SK-N-SH (cell line): ENCODE measurements around the gene RAF1. TPM values are rescaled to one million over a fixed set of nuclear protein-coding genes. Genes with fewer than 3 reads are reported as not detected.

Source experiments
- CTCF ChIA-PET: fragments of 300-600, 350-600 bp; formaldehyde crosslinking; extraction: SDS; loops from one replicate; lab custom pipeline; 2021; lab: Yijun Ruan, JAX
- POLR2A ChIA-PET: fragments of 350-600 bp; sonication (Branson Sonifier 250); formaldehyde crosslinking; extraction: SDS; loops from one replicate; lab custom pipeline; 2020; ENCODE audit warnings: antibody characterized with exemption, inconsistent platforms; lab: Yijun Ruan, JAX
- DNase-seq: peaks from one replicate; pipeline ENCODE4 v3.0.0; 2012
- H2AFZ ChIP-seq: fragments of 200-600 bp; sonication (generic); 2 replicates; pipeline ENCODE4 v1.8.1; 2016; ENCODE audit warnings: antibody characterized with exemption, mild to moderate bottlenecking, low read depth
- H3F3A ChIP-seq: fragments of 200-600 bp; sonication (generic); replicated peaks from 2 replicates; pipeline ENCODE3; 2016; ENCODE audit warnings: antibody characterized with exemption, mild to moderate bottlenecking; ENCODE audit not compliant: insufficient read depth
- H3K27ac ChIP-seq, 2 experiments: fragments of 200-500 bp in 1 of 2; fragments of 200-600 bp in 1 of 2; sonication (Bioruptor generic) in 1 of 2; sonication (generic), shearing (Covaris generic) in 1 of 2; 2 replicates each; pipeline versions ENCODE4 v1.5.1 to v1.6.1; 2014 to 2016; ENCODE audit warnings: low read depth in 2 of 2, inconsistent platforms in 1 of 2, low read length in 1 of 2, mild to moderate bottlenecking in 1 of 2, mixed read lengths in 1 of 2
- H3K27me3 ChIP-seq: fragments of 200-600 bp; sonication (generic), shearing (Covaris generic); 2 replicates; pipeline ENCODE4 v1.6.1; 2016; ENCODE audit warnings: mixed run types; ENCODE audit not compliant: insufficient read depth
- H3K36me3 ChIP-seq, 2 experiments: fragments of 200-500 bp in 1 of 2; fragments of 200-600 bp in 1 of 2; sonication (Bioruptor generic) in 1 of 2; sonication (generic) in 1 of 2; replicated peaks in 1 of 2; 2 replicates each; pipeline versions ENCODE3 to v1.5.1; 2014 to 2016; ENCODE audit warnings: low read length in 1 of 2, mild to moderate bottlenecking in 1 of 2; ENCODE audit not compliant: insufficient read depth in 2 of 2, control insufficient read depth in 1 of 2
- H3K4me1 ChIP-seq, 2 experiments: fragments of 200-500 bp in 1 of 2; fragments of 200-600 bp in 1 of 2; sonication (Bioruptor generic) in 1 of 2; sonication (generic), shearing (Covaris generic) in 1 of 2; 2 replicates each; pipeline versions ENCODE4 v1.5.1 to v1.6.1; 2014 to 2016; ENCODE audit warnings: low read depth in 1 of 2, low read length in 1 of 2, mixed run types in 1 of 2; ENCODE audit not compliant: insufficient read depth in 2 of 2, control insufficient read depth in 1 of 2
- H3K4me2 ChIP-seq: fragments of 200-600 bp; sonication (generic), shearing (Covaris generic); 2 replicates; pipeline ENCODE4 v1.6.1; 2017; ENCODE audit warnings: mixed run types
- H3K4me3 ChIP-seq, 2 experiments: fragments of 200-500 bp in 1 of 2; fragments of 200-600 bp in 1 of 2; sonication (Bioruptor generic) in 1 of 2; sonication (generic), shearing (Covaris generic) in 1 of 2; 2 replicates each; pipeline versions ENCODE4 v1.5.1 to v1.8.1; 2014 to 2016; ENCODE audit warnings: low read depth in 2 of 2, inconsistent platforms in 1 of 2, low read length in 1 of 2, mild to moderate bottlenecking in 1 of 2, mixed read lengths in 1 of 2, moderate library complexity in 1 of 2
- H3K79me2 ChIP-seq: fragments of 200-600 bp; sonication (generic); 2 replicates; pipeline ENCODE4 v1.8.1; 2017; ENCODE audit warnings: mild to moderate bottlenecking; ENCODE audit not compliant: insufficient read depth
- H3K9ac ChIP-seq: fragments of 200-600 bp; sonication (generic); 2 replicates; pipeline ENCODE4 v1.6.1; 2017; ENCODE audit warnings: mixed run types
- H3K9me2 ChIP-seq: fragments of 200-600 bp; sonication (generic); 2 replicates; pipeline ENCODE4 v1.6.1; 2017; ENCODE audit warnings: mixed run types
- H3K9me3 ChIP-seq: fragments of 200-600 bp; sonication (generic); 2 replicates; pipeline ENCODE4 v1.6.1; 2017; ENCODE audit warnings: mixed run types, mild to moderate bottlenecking, moderate library complexity
- H4K20me1 ChIP-seq: fragments of 200-600 bp; sonication (generic); 2 replicates; pipeline ENCODE4 v1.6.1; 2017; ENCODE audit warnings: mild to moderate bottlenecking, mixed run types; ENCODE audit not compliant: insufficient read depth
- ELF1 ChIP-seq: IDR thresholded peaks from 2 replicates; pipeline ENCODE4 v1.4.0; 2012
- EZH2phosphoT487 ChIP-seq: fragments of 200-600 bp; sonication (generic); IDR thresholded peaks from 2 replicates; pipeline ENCODE4 v1.6.1; 2017; ENCODE audit warnings: low read depth, mixed run types, mild to moderate bottlenecking, antibody characterized with exemption, moderate library complexity, borderline replicate concordance
- FOSL2 ChIP-seq: IDR thresholded peaks from 2 replicates; pipeline ENCODE4 v1.4.0; 2012; ENCODE audit warnings: low read depth, mild to moderate bottlenecking, moderate library complexity, borderline replicate concordance
- FOXJ3 ChIP-seq: sonication (generic); formaldehyde crosslinking; IDR thresholded peaks from 2 replicates; pipeline ENCODE4 v1.5.1; 2020; ENCODE audit warnings: mild to moderate bottlenecking, missing genetic modification reagents
- GATA2 ChIP-seq: sonication (generic); formaldehyde crosslinking; IDR thresholded peaks from 2 replicates; pipeline ENCODE4 v1.5.0; 2020; ENCODE audit warnings: mild to moderate bottlenecking, missing genetic modification reagents
- IRF3 ChIP-seq: fragments of 150-350 bp; IDR thresholded peaks from 2 replicates; pipeline ENCODE4 v1.6.1; 2016; ENCODE audit warnings: mild to moderate bottlenecking, low read depth, low read length
- MEF2A ChIP-seq: IDR thresholded peaks from 2 replicates; pipeline ENCODE4 v1.4.0; 2012; ENCODE audit warnings: low read depth, borderline replicate concordance
- NRF1 ChIP-seq: IDR thresholded peaks from 2 replicates; pipeline ENCODE4 v1.6.1; 2012; ENCODE audit warnings: low read depth, mild to moderate bottlenecking, low read length
- POLR2AphosphoS5 ChIP-seq: IDR thresholded peaks from 2 replicates; pipeline ENCODE4 v1.6.1; 2012; ENCODE audit warnings: low read depth, low read length
- RAD21 ChIP-seq: IDR thresholded peaks from 2 replicates; pipeline ENCODE4 v1.6.1; 2012; ENCODE audit warnings: mild to moderate bottlenecking, low read length
- REST ChIP-seq: IDR thresholded peaks from 2 replicates; pipeline ENCODE4 v1.6.1; 2012; ENCODE audit warnings: mild to moderate bottlenecking, low read depth, low read length, moderate library complexity
- RFX5 ChIP-seq: IDR thresholded peaks from 2 replicates; pipeline ENCODE4 v1.6.1; 2012; ENCODE audit warnings: mild to moderate bottlenecking, improper control_type of control experiment, low read length
- RXRA ChIP-seq: IDR thresholded peaks from 2 replicates; pipeline ENCODE4 v1.4.0; 2012; ENCODE audit warnings: low read depth, mild to moderate bottlenecking, borderline replicate concordance
- SIN3A ChIP-seq: IDR thresholded peaks from 2 replicates; pipeline ENCODE4 v1.6.1; 2012; ENCODE audit warnings: low read depth, mild to moderate bottlenecking, low read length, moderate library complexity, borderline replicate concordance
- TEAD4 ChIP-seq: IDR thresholded peaks from 2 replicates; pipeline ENCODE4 v1.4.0; 2012; ENCODE audit warnings: mild to moderate bottlenecking, borderline replicate concordance; ENCODE audit not compliant: insufficient read depth
- USF1 ChIP-seq: IDR thresholded peaks from 2 replicates; pipeline ENCODE4 v1.4.0; 2012; ENCODE audit warnings: low read depth, borderline replicate concordance
- YY1 ChIP-seq: IDR thresholded peaks from 2 replicates; pipeline ENCODE4 v1.4.0; 2012; ENCODE audit warnings: low read depth, mild to moderate bottlenecking
- ZBTB33 ChIP-seq: IDR thresholded peaks from 2 replicates; pipeline ENCODE4 v1.4.0; 2012; ENCODE audit warnings: low read depth, borderline replicate concordance
- WGBS: methylation state at CpG from one replicate; pipeline ENCODE4 v1.1.6; 2017; ENCODE audit warnings: low lambda C conversion rate; 5-methylcytosine and 5-hydroxymethylcytosine counted together
- polyA plus RNA-seq, 3 experiments: library from polyadenylated mRNA; depleted of rRNA; stranded (reverse); fragments of >200 nt; gene quantifications; 2 replicates each; pipeline ENCODE4 v1.2.3, GENCODE V29; 2012

The RAF1 gene
- polyA plus RNA-seq, 1 of the 3 experiments (the other 2 are of a cell fraction) = 58.7 TPM

- TF ChIP-seq POLR2AphosphoS5 (no peak), GATA2 (CRISPR knock-in tag) (no peak)
- Histone ChIP-seq H3K9me2 (no peaks in the 10 kb centered on the region), H3K4me1 (no peaks in the 10 kb centered on the region), H4K20me1 (no peaks in the 10 kb centered on the region), H3K4me2 (no peak overlapping the region), H3K79me2 (no peaks in the 10 kb centered on the region), H3K27me3 (no peaks in the 10 kb centered on the region), H3K9ac (no peak overlapping the region), H3K27ac (no peak overlapping the region), H3F3A (no peaks in the 10 kb centered on the region), H3K4me3 (no peak overlapping the region), H3K9me3 (no peaks in the 10 kb centered on the region), H2AFZ (no peak overlapping the region), H3K36me3 (no peaks in the 10 kb centered on the region)
- POLR2A ChIA-PET = no interaction called here
- 82% methylated on average over 3 of the region's 3 CpGs for WGBS
- CTCF ChIA-PET = no interaction called here
- no peak for DNase-seq
Observed at GRCh38 chr3:12671120-12671450, 7.2 kb upstream of the RAF1 start.

GRCh38 chr3:12670365-12671119 lies 6.6 kb upstream of the RAF1 start:
- H3K36me3 ChIP-seq = no peaks in the 10 kb centered on the region
- no peak for DNase-seq
- no peak overlapping the region for H3K27ac ChIP-seq
- H4K20me1 ChIP-seq = no peaks in the 10 kb centered on the region
- H3K79me2 ChIP-seq = no peaks in the 10 kb centered on the region
- H2AFZ ChIP-seq = no peak overlapping the region
- no peaks in the 10 kb centered on the region for H3K9me2 ChIP-seq
- H3K27me3 ChIP-seq = no peaks in the 10 kb centered on the region
- POLR2A ChIA-PET = no interaction called here
- no peak overlapping the region for H3K9ac ChIP-seq
- no peaks in the 10 kb centered on the region for H3F3A ChIP-seq
- TF ChIP-seq ELF1 = no peak
- TF ChIP-seq YY1 = no peak
- TF ChIP-seq FOSL2 = no peak
- no peak for TF ChIP-seq MEF2A
- TF ChIP-seq SIN3A = no peak
- no peak for TF ChIP-seq RXRA
- TF ChIP-seq RFX5 = no peak
- TF ChIP-seq IRF3 = no peak
- TF ChIP-seq REST = no peak
- no peak for TF ChIP-seq ZBTB33
- TF ChIP-seq RAD21 = no peak
- TF ChIP-seq USF1 = no peak
- TF ChIP-seq EZH2phosphoT487 = no peak
- TF ChIP-seq FOXJ3 = no peak
- no peak for TF ChIP-seq TEAD4
- no peak for TF ChIP-seq NRF1
- TF ChIP-seq POLR2AphosphoS5 = no peak
- TF ChIP-seq, all 33 proteins: peak for 0
- no peak overlapping the region for H3K4me2 ChIP-seq
- H3K4me1 ChIP-seq = no peaks in the 10 kb centered on the region
- no peak overlapping the region for H3K4me3 ChIP-seq
- 95% methylated on average over 9 of the region's 10 CpGs for WGBS
- no peaks in the 10 kb centered on the region for H3K9me3 ChIP-seq
- CTCF ChIA-PET = no interaction called here
